Natural killer cell (primary cell): ENCODE results near the gene RAC2. TPM values are rescaled to one million over a fixed set of nuclear protein-coding genes. Genes with fewer than 3 reads are reported as not detected.

Source experiments
- ATAC-seq, 3 donors: fragments of 150-1000 bp in 2 of 3; fragments of 200-7000 bp in 1 of 3; cut with Tn5 transposase; 1 replicate in 1 of 3; 2 replicates in 2 of 3; pipeline ENCODE4 v1.10.0; 2021; ENCODE audit warnings: mild to moderate bottlenecking in 2 of 3, moderate library complexity in 2 of 3
- DNase-seq, 2 donors: peaks; one replicate each; pipeline versions ENCODE4 v3.0.0 to v3.0.0-alpha.2; 2013 to 2021; ENCODE audit warnings: mixed read lengths in 1 of 2
- H3K27ac ChIP-seq: one replicate; pipeline ENCODE4 v1.5.1; 2013; ENCODE audit warnings: mild to moderate bottlenecking, low read length
- H3K27me3 ChIP-seq: one replicate; pipeline ENCODE4 v1.6.1; 2013; ENCODE audit warnings: low read length; ENCODE audit not compliant: control insufficient read depth, insufficient read depth
- H3K36me3 ChIP-seq: one replicate; pipeline ENCODE4 v1.6.1; 2013; ENCODE audit warnings: low read length; ENCODE audit not compliant: control insufficient read depth, insufficient read depth
- H3K4me1 ChIP-seq: one replicate; pipeline ENCODE4 v1.6.1; 2013; ENCODE audit warnings: low read length; ENCODE audit not compliant: control insufficient read depth, insufficient read depth
- H3K4me3 ChIP-seq: one replicate; pipeline ENCODE4 v1.5.1; 2013; ENCODE audit warnings: low read length
- H3K9me3 ChIP-seq: one replicate; pipeline ENCODE4 v1.6.1; 2013; ENCODE audit warnings: low read length; ENCODE audit not compliant: control insufficient read depth, insufficient read depth
- H3K27ac Mint-ChIP-seq, 2 donors: one replicate each; pipeline ENCODE4 v1.8.0; 2022; ENCODE audit warnings: mild to moderate bottlenecking in 2 of 2, mixed read lengths in 2 of 2, moderate library complexity in 1 of 2
- H3K27me3 Mint-ChIP-seq, 2 donors: one replicate each; pipeline ENCODE4 v1.8.0; 2022; ENCODE audit warnings: low read depth in 2 of 2, mixed read lengths in 2 of 2
- H3K36me3 Mint-ChIP-seq: one replicate; pipeline ENCODE4 v1.8.0; 2022; ENCODE audit warnings: mixed read lengths
- H3K4me1 Mint-ChIP-seq, 2 donors: one replicate each; pipeline ENCODE4 v1.8.0; 2022; ENCODE audit warnings: mixed read lengths in 2 of 2
- H3K4me3 Mint-ChIP-seq: one replicate; pipeline ENCODE4 v1.8.0; 2022; ENCODE audit warnings: mild to moderate bottlenecking, moderate library complexity, mixed read lengths
- H3K9me3 Mint-ChIP-seq, 2 donors: one replicate each; pipeline ENCODE4 v1.8.0; 2022; ENCODE audit warnings: mixed read lengths in 2 of 2
- WGBS: methylation state at CpG from one replicate; pipeline ENCODE4 v1.1.7; 2013; ENCODE audit warnings: missing lambda C conversion rate; ENCODE audit not compliant: insufficient coverage; 5-methylcytosine and 5-hydroxymethylcytosine counted together
- intact Hi-C: fragments of 100-400 bp; cut with micrococcal nuclease; formaldehyde crosslinking; loops from one replicate; pipeline ENCODE4 v1.14.2; 2022
- total RNA-seq, 4 donors: library from RNA; stranded (reverse); fragments of 120-200 nt in 1 of 4; gene quantifications; one replicate each; pipeline versions ENCODE4 v1.2.3 to v1.2.4, GENCODE V29; 2013 to 2022
- TF ChIP-seq, protein P1 (sequence below): fragments of 200-600 bp; IDR thresholded peaks from one replicate; pipeline ENCODE4 v1.8.0; 2022; ENCODE audit warnings: antibody characterized with exemption

RAC2 gene
- total RNA-seq, 3 donors from 2014 or later (not counting 1 experiment from before 2014, with no cell fraction given): 647 to 744 (median 741) TPM

DNA sequence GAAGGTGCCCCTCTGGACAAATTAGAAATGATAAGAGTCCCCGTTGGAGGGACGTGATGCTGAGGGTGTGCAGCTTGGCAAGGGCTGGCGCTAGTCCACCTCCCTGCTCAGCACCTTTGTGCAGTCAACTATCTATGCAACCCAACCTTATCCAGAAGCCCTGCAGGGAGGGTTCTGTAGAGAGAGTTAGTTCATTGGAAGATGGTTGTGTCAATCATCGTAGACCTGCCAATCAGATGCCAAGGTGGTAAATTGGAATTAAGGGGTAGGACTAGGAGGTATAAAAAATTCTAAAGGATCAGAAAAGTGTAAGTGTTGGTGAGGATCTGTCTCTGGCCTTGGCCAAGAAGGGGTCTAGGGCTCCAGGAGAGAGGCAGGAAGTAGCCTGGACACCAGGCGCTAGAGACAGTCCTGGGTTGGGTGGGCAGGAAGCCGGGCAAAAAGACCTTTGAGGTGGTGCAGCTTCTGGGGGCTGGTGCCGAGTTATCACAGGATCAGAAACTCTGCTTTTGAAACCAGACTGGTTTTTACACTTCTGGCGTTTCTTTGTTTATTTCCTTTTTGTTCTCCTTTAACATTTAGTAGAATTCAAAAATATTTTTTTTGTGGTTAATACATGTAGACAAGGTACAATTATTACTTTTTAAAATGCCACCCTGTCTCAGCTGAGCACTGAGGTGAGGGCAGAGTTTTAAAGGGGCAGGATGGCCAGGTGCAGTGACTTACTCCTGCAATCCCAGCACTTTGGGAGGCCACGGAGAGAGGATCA, 57.7 kb downstream of the RAC2 start:
- ATAC-seq: peak; percentile 76 to 84 (median 80)
- Histone ChIP-seq H3K4me3 (no peak overlapping the region), H3K27me3 (no peaks in the 10 kb centered on the region), H3K27ac (peak overlapping the region; percentile 6), H3K9me3 (no peaks in the 10 kb centered on the region), H3K4me1 (peaks cover 65% of the 10 kb centered on the region), H3K36me3 (no peaks in the 10 kb centered on the region)
- TF ChIP-seq, protein P1, sequence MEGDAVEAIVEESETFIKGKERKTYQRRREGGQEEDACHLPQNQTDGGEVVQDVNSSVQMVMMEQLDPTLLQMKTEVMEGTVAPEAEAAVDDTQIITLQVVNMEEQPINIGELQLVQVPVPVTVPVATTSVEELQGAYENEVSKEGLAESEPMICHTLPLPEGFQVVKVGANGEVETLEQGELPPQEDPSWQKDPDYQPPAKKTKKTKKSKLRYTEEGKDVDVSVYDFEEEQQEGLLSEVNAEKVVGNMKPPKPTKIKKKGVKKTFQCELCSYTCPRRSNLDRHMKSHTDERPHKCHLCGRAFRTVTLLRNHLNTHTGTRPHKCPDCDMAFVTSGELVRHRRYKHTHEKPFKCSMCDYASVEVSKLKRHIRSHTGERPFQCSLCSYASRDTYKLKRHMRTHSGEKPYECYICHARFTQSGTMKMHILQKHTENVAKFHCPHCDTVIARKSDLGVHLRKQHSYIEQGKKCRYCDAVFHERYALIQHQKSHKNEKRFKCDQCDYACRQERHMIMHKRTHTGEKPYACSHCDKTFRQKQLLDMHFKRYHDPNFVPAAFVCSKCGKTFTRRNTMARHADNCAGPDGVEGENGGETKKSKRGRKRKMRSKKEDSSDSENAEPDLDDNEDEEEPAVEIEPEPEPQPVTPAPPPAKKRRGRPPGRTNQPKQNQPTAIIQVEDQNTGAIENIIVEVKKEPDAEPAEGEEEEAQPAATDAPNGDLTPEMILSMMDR: no peak
- Mint-ChIP-seq H3K4me1 (peaks cover 48 to 58% of the 10 kb centered on the region in 2 donors), H3K27me3 (no peaks in the 10 kb centered on the region), H3K4me3 (peak overlapping the region; percentile 88), H3K9me3 (no peaks in the 10 kb centered on the region), H3K27ac (peak overlapping the region; percentile 85 to 86), H3K36me3 (no peaks in the 10 kb centered on the region)
- peak; percentile 39 to 91 for DNase-seq
- 36% methylated on average over 7 of the region's 9 CpGs for WGBS
- intact Hi-C loops: no loop called here

DNA sequence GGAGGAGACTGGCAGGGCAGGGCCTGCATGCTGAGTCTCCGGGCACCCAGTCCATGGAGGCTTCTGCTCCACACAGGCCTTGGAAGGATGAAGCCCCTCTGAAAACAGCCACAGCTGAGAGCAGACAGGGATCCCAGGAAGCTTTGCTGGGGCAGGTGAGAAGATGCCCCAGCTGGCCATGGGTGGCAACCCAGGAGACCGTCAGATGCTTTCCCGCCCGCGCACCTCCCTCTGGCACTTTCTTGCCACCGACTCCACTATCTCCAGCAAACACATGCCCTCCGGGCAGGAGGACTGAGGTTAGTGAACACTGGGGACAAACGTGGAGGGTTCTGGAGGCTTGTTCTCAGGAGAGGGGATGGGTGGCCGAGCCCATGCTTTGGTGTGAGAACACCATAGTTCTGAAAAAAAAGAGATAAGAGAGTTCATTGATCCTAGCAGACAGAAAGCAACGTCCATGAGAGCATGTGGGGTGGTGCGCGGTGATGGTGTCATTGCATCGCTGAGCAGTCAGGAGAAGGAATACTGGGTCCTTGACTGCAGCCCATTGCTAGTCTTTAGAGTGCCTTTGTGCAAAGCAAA, 58.3 kb downstream of the RAC2 start:
- no peaks in the 10 kb centered on the region for H3K9me3 Mint-ChIP-seq
- peak overlapping the region; percentile 85 to 86 for H3K27ac Mint-ChIP-seq
- peaks cover 48 to 58% of the 10 kb centered on the region in 2 donors for H3K4me1 Mint-ChIP-seq
- no peaks in the 10 kb centered on the region for H3K9me3 ChIP-seq
- WGBS: 69% methylated on average over 13 of the region's 13 CpGs
- peaks cover 65% of the 10 kb centered on the region for H3K4me1 ChIP-seq
- H3K27me3 Mint-ChIP-seq: no peaks in the 10 kb centered on the region
- intact Hi-C loops: no loop called here
- TF ChIP-seq, protein P1: no peak
- no peaks in the 10 kb centered on the region for H3K27me3 ChIP-seq
- H3K4me3 Mint-ChIP-seq: peak overlapping the region; percentile 88
- H3K36me3 Mint-ChIP-seq: no peaks in the 10 kb centered on the region
- peak in 1 of 3 donors; percentile 9 for ATAC-seq
- H3K27ac ChIP-seq: no peak overlapping the region
- no peak overlapping the region for H3K4me3 ChIP-seq
- no peaks in the 10 kb centered on the region for H3K36me3 ChIP-seq
- DNase-seq: no peak

DNA sequence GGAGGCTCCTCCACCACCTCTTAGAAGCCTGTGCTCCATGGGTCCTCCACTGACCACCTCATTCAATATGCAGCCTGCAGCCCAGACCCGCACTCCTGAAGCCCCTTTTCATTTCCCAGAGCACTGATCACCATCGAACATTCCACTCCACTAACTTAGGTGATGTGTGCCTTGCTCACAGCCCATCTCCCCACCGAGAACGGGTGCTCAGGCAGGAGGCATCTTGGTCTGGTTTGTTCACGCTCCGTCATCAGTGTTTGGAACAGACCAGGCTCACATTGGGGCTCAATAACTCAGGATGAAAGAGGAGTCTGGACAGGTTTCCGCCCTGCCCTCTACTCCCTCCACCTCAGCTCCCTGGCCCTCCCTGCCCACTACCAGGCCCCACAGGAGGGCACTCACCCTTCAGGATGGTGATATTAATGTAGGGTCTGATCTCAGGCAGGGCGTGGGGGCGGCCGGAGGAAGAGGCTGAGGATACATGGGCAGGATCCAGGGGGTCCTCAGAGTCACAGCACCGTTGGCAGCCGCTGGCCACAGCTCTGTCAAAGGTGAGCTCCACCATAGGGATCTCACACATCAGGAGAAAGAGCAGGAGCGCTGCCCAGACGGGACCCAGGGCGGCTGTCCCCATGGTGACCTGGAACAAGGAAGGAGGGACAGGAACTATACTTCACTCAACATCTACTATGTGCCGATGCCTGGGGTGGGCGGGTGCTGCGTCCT, 59.1 kb downstream of the RAC2 start:
- peak overlapping the region; percentile 88 for H3K4me3 Mint-ChIP-seq
- no peak for ATAC-seq
- no peak overlapping the region for H3K27ac ChIP-seq
- H3K9me3 ChIP-seq: no peaks in the 10 kb centered on the region
- no peaks in the 10 kb centered on the region for H3K36me3 Mint-ChIP-seq
- 95% methylated on average over 17 of the region's 18 CpGs for WGBS
- intact Hi-C loops: no loop called here
- peaks cover 48 to 65% of the 10 kb centered on the region in 2 donors for H3K4me1 Mint-ChIP-seq
- no peaks in the 10 kb centered on the region for H3K27me3 ChIP-seq
- TF ChIP-seq, protein P1: no peak
- H3K9me3 Mint-ChIP-seq: no peaks in the 10 kb centered on the region
- no peak for DNase-seq
- H3K27ac Mint-ChIP-seq: peak overlapping the region in 1 of 2 donors; percentile 85
- no peak overlapping the region for H3K4me3 ChIP-seq
- H3K27me3 Mint-ChIP-seq: no peaks in the 10 kb centered on the region
- H3K4me1 ChIP-seq: peaks cover 65% of the 10 kb centered on the region
- no peaks in the 10 kb centered on the region for H3K36me3 ChIP-seq
